Activated B cell treated with CpG ODN at 0.5 μM for 24 hours (primary cell): Measurements from ENCODE around the gene GPR39. TPM values are rescaled to one million over a fixed set of nuclear protein-coding genes. Genes with fewer than 3 reads are reported as not detected.

Experiments used
- ATAC-seq: fragments of 200-7000 bp; cut with Tn5 transposase; one replicate; pipeline ENCODE4 v1.10.0; 2021; ENCODE audit warnings: low read depth, mild to moderate bottlenecking, moderate library complexity
- CTCF ChIA-PET: fragments of 350-600 bp; sonication (Branson Sonifier 250); formaldehyde crosslinking; loops from one replicate; lab custom pipeline; 2021; ENCODE audit warnings: antibody characterized with exemption; lab: Charles Lee
- POLR2A ChIA-PET: fragments of 350-600 bp; sonication (Branson Sonifier 250); formaldehyde crosslinking; loops from one replicate; lab custom pipeline; 2021; ENCODE audit warnings: antibody characterized with exemption; lab: Charles Lee
- DNase-seq: peaks from one replicate; pipeline ENCODE4 v3.0.0; 2022
- H3K27ac Mint-ChIP-seq: one replicate; pipeline ENCODE4 v1.8.0; 2020; ENCODE audit warnings: mixed read lengths
- H3K27me3 Mint-ChIP-seq: one replicate; pipeline ENCODE4 v1.8.0; 2021; ENCODE audit warnings: mixed read lengths
- H3K36me3 Mint-ChIP-seq: one replicate; pipeline ENCODE4 v1.8.0; 2021; ENCODE audit warnings: low read depth, mixed read lengths
- H3K4me1 Mint-ChIP-seq: one replicate; pipeline ENCODE4 v1.8.0; 2021; ENCODE audit warnings: mixed read lengths
- H3K4me3 Mint-ChIP-seq: one replicate; pipeline ENCODE4 v1.8.0; 2020; ENCODE audit warnings: mild to moderate bottlenecking, mixed read lengths
- H3K9me3 Mint-ChIP-seq: one replicate; pipeline ENCODE4 v1.8.0; 2020; ENCODE audit warnings: mixed read lengths
- CTCF ChIP-seq: fragments of 200-600 bp; IDR thresholded peaks from one replicate; pipeline ENCODE4 v1.8.0; 2022; ENCODE audit warnings: antibody characterized with exemption, mild to moderate bottlenecking
- intact Hi-C: fragments of 100-400 bp; cut with micrococcal nuclease; formaldehyde crosslinking; loops from one replicate; pipeline ENCODE4 v1.15.1; 2024
- total RNA-seq: library from RNA; stranded (reverse); gene quantifications from 2 replicates; pipeline ENCODE4 v1.2.3, GENCODE V29; 2022

The GPR39 gene
- total RNA-seq, 1 donor from 2014 or later: not detected

GRCh38 chr2:132605236-132606180 is 188.9 kb downstream of the GPR39 start:
- H3K4me1 Mint-ChIP-seq: no peaks in the 10 kb centered on the region
- no peak for TF ChIP-seq CTCF
- peaks cover 4% of the 10 kb centered on the region for H3K27me3 Mint-ChIP-seq
- ATAC-seq: no peak
- no peak overlapping the region for H3K27ac Mint-ChIP-seq
- DNase-seq: no peak
- no peaks in the 10 kb centered on the region for H3K9me3 Mint-ChIP-seq
- no peak overlapping the region for H3K4me3 Mint-ChIP-seq
- ChIA-PET CTCF (no interaction called here), POLR2A (no interaction called here)
- intact Hi-C loops: no loop called here
- H3K36me3 Mint-ChIP-seq: no peaks in the 10 kb centered on the region

- H3K9me3 Mint-ChIP-seq: no peaks in the 10 kb centered on the region
- H3K4me1 Mint-ChIP-seq: no peaks in the 10 kb centered on the region
- TF ChIP-seq CTCF: no peak
- ChIA-PET CTCF (no interaction called here), POLR2A (no interaction called here)
- H3K4me3 Mint-ChIP-seq: no peak overlapping the region
- no peaks in the 10 kb centered on the region for H3K27me3 Mint-ChIP-seq
- ATAC-seq (no peak), DNase-seq (no peak)
- intact Hi-C loops: no loop called here
- H3K27ac Mint-ChIP-seq: no peak overlapping the region
- no peaks in the 10 kb centered on the region for H3K36me3 Mint-ChIP-seq
Observed at GRCh38 chr2:132606649-132607048, 190.0 kb downstream of the GPR39 start.

GRCh38 chr2:132607426-132608090 is 191.0 kb downstream of the GPR39 start:
- H3K36me3 Mint-ChIP-seq: no peaks in the 10 kb centered on the region
- no peak for TF ChIP-seq CTCF
- no peak overlapping the region for H3K27ac Mint-ChIP-seq
- no peaks in the 10 kb centered on the region for H3K9me3 Mint-ChIP-seq
- CTCF ChIA-PET: no interaction called here
- no peak overlapping the region for H3K4me3 Mint-ChIP-seq
- DNase-seq (no peak), ATAC-seq (no peak)
- no peaks in the 10 kb centered on the region for H3K27me3 Mint-ChIP-seq
- POLR2A ChIA-PET: no interaction called here
- intact Hi-C loops: no loop called here
- H3K4me1 Mint-ChIP-seq: no peaks in the 10 kb centered on the region

- POLR2A ChIA-PET: no interaction called here
- H3K36me3 Mint-ChIP-seq: no peaks in the 10 kb centered on the region
- H3K27me3 Mint-ChIP-seq: no peaks in the 10 kb centered on the region
- DNase-seq (no peak), ATAC-seq (no peak)
- H3K27ac Mint-ChIP-seq: no peak overlapping the region
- CTCF ChIA-PET: no interaction called here
- no peak overlapping the region for H3K4me3 Mint-ChIP-seq
- intact Hi-C loops: no loop called here
- H3K9me3 Mint-ChIP-seq: no peaks in the 10 kb centered on the region
- TF ChIP-seq CTCF: no peak
- no peaks in the 10 kb centered on the region for H3K4me1 Mint-ChIP-seq
Observed at GRCh38 chr2:132608311-132608710, 191.7 kb downstream of the GPR39 start.
